Endothelial cell of umbilical vein (primary cell): ENCODE measurements around the gene COL8A1. TPM values are rescaled to one million over a fixed set of nuclear protein-coding genes. Genes with fewer than 3 reads are reported as not detected.

Experiments used
- BruUV-seq: library from RNA; stranded (reverse); fragments of 400-500 nt; replicated peaks from 2 replicates; lab custom pipeline; 2021; lab: Mats Ljungman, UMichigan
- CTCF ChIA-PET: fragments of 300-600, 350-600 bp; sonication (Branson Sonifier 250); formaldehyde crosslinking; loops from one replicate; lab custom pipeline; 2021; ENCODE audit warnings: antibody characterized with exemption, inconsistent platforms; lab: Charles Lee
- POLR2A ChIA-PET: fragments of 300-600, 350-600 bp; sonication (Branson Sonifier 250); formaldehyde crosslinking; loops from one replicate; lab custom pipeline; 2021; ENCODE audit warnings: antibody characterized with exemption, inconsistent platforms; lab: Charles Lee
- DNase-seq: peaks from one replicate; pipeline ENCODE4 v3.0.0-alpha.2; 2011; ENCODE audit warnings: low read depth, low spot score
- FAIRE-seq: peaks from 2 replicates; lab custom pipeline; 2011; peaks lifted over from hg19 to GRCh38; lab: Jason Lieb, UNC
- H2AFZ ChIP-seq: 2 replicates; pipeline ENCODE4 v1.6.0; 2012; ENCODE audit warnings: low read depth, low read length, control low read depth, inconsistent platforms
- H3K27ac ChIP-seq: 2 replicates; pipeline ENCODE4 v1.5.1; 2011; ENCODE audit warnings: low read depth, mild to moderate bottlenecking, control low read depth, low read length, moderate library complexity; ENCODE audit not compliant: insufficient read depth
- H3K27me3 ChIP-seq, 2 experiments: 2 replicates each; pipeline versions ENCODE4 v1.6.0 to v1.6.1; 2011; ENCODE audit warnings: low read length in 2 of 2, mixed read lengths in 1 of 2; ENCODE audit not compliant: control insufficient read depth in 2 of 2, insufficient read depth in 2 of 2
- H3K36me3 ChIP-seq, 2 experiments: 2 replicates in 1 of 2; 3 replicates in 1 of 2; pipeline ENCODE4 v1.5.1; 2011; ENCODE audit warnings: low read length in 2 of 2, mild to moderate bottlenecking in 1 of 2, moderate library complexity in 1 of 2; ENCODE audit not compliant: control insufficient read depth in 2 of 2, insufficient read depth in 2 of 2; ENCODE audit errors: extremely low read depth in 1 of 2
- H3K4me1 ChIP-seq: 3 replicates; pipeline ENCODE4 v1.5.1; 2011; ENCODE audit warnings: mild to moderate bottlenecking, low read length; ENCODE audit not compliant: control insufficient read depth, insufficient read depth; ENCODE audit errors: extremely low read depth
- H3K4me2 ChIP-seq: 2 replicates; pipeline ENCODE4 v1.6.1; 2011; ENCODE audit warnings: low read length, control low read depth, mixed read lengths; ENCODE audit not compliant: insufficient read depth
- H3K4me3 ChIP-seq, 3 experiments: fragments of 200-600 bp in 1 of 3; sonication (generic), shearing (Covaris generic) in 1 of 3; replicated peaks in 1 of 3; 2 replicates each; pipeline ENCODE4 v1.5.1; 2011 to 2016; ENCODE audit warnings: control low read depth in 3 of 3, low read length in 3 of 3, mild to moderate bottlenecking in 2 of 3, inconsistent platforms in 1 of 3, low read depth in 1 of 3, moderate library complexity in 1 of 3; ENCODE audit not compliant: insufficient read depth in 1 of 3
- H3K79me2 ChIP-seq: 2 replicates; pipeline ENCODE4 v1.6.0; 2012; ENCODE audit warnings: low read length, inconsistent platforms; ENCODE audit not compliant: control insufficient read depth, insufficient read depth
- H3K9ac ChIP-seq: replicated peaks from 2 replicates; pipeline ENCODE3; 2011; ENCODE audit warnings: low read length, control low read depth; ENCODE audit not compliant: insufficient read depth; ENCODE audit errors: extremely low read depth
- H3K9me1 ChIP-seq: replicated peaks from 3 replicates; pipeline ENCODE4 v1.6.0; 2011; ENCODE audit warnings: mild to moderate bottlenecking, low read length; ENCODE audit not compliant: control insufficient read depth, insufficient read depth; ENCODE audit errors: extremely low read depth
- H3K9me3 ChIP-seq: replicated peaks from 2 replicates; pipeline ENCODE4 v1.5.1; 2012; ENCODE audit warnings: low read length, inconsistent platforms; ENCODE audit not compliant: control insufficient read depth, insufficient read depth
- H4K20me1 ChIP-seq: replicated peaks from 2 replicates; pipeline ENCODE3; 2011; ENCODE audit warnings: mild to moderate bottlenecking, low read length; ENCODE audit not compliant: control insufficient read depth, insufficient read depth; ENCODE audit errors: extremely low read depth
- CTCF ChIP-seq, 2 donors: IDR thresholded peaks; 1 replicate in 1 of 2; 2 replicates in 1 of 2; pipeline ENCODE4 v1.5.1; 2011; ENCODE audit warnings: low read length in 2 of 2, mild to moderate bottlenecking in 2 of 2, moderate library complexity in 2 of 2, control low read depth in 1 of 2, inconsistent platforms in 1 of 2, low read depth in 1 of 2; ENCODE audit not compliant: insufficient read depth in 1 of 2; ENCODE audit errors: extremely low read depth in 1 of 2
- EZH2 ChIP-seq: IDR thresholded peaks from 2 replicates; pipeline ENCODE4 v1.6.1; 2012; ENCODE audit warnings: borderline replicate concordance, low read depth, mild to moderate bottlenecking, moderate library complexity, low read length, inconsistent platforms; ENCODE audit not compliant: severe bottlenecking
- FOS ChIP-seq: IDR thresholded peaks from 2 replicates; pipeline ENCODE4 v1.6.1; 2011; ENCODE audit warnings: mild to moderate bottlenecking, low read length, moderate library complexity, borderline replicate concordance; ENCODE audit not compliant: insufficient read depth
- GATA2 ChIP-seq: IDR thresholded peaks from 2 replicates; pipeline ENCODE4 v1.7.0; 2011; ENCODE audit warnings: low read depth, mild to moderate bottlenecking, moderate library complexity, mixed read lengths, low read length; ENCODE audit not compliant: insufficient read length, insufficient read depth
- JUN ChIP-seq: IDR thresholded peaks from 2 replicates; pipeline ENCODE4 v1.6.1; 2011; ENCODE audit warnings: borderline replicate concordance, low read depth; ENCODE audit not compliant: insufficient read length, insufficient read depth
- MAX ChIP-seq: IDR thresholded peaks from 2 replicates; pipeline ENCODE4 v1.6.1; 2011; ENCODE audit not compliant: insufficient read depth, insufficient read length
- MYC ChIP-seq: IDR thresholded peaks from one replicate; pipeline ENCODE4 v1.6.1; 2011; ENCODE audit warnings: mild to moderate bottlenecking, low read depth, low read length
- POLR2A ChIP-seq: IDR thresholded peaks from 2 replicates; pipeline ENCODE4 v1.6.1; 2012; ENCODE audit warnings: low read depth, mild to moderate bottlenecking, control low read depth, low read length
- POLR2AphosphoS5 ChIP-seq: IDR thresholded peaks from 2 replicates; pipeline ENCODE4 v1.6.1; 2012; ENCODE audit warnings: low read depth, mild to moderate bottlenecking, control low read depth, low read length, moderate library complexity; ENCODE audit not compliant: insufficient read depth
- dilution Hi-C: fragments of 300-500 bp; cut with MboI; formaldehyde crosslinking; loops from one replicate; pipeline ENCODE4 v1.15.0; 2019; ENCODE audit warnings: low sequenced_read_pairs; ENCODE audit not compliant: extremely low pct_ligation_motif_present
- intact Hi-C: fragments of 100-400 bp; cut with micrococcal nuclease; formaldehyde crosslinking; loops from one replicate; pipeline ENCODE4 v1.10.0; 2022
- polyA plus RNA-seq, 4 experiments: library from polyadenylated mRNA; depleted of rRNA in 3 of 4; stranded (reverse) in 3 of 4; unstranded in 1 of 4; fragments of >200 nt; gene quantifications; 2 replicates each; pipeline versions ENCODE4 v1.2.1 to v1.2.3, GENCODE V29; 2011 to 2012; ENCODE audit warnings: missing spikeins in 1 of 4
- total RNA-seq: library from RNA; stranded (reverse); gene quantifications from 2 replicates; pipeline ENCODE4 v1.2.3, GENCODE V29; 2021

COL8A1 gene
- total and polyA plus RNA-seq, 2 donors (not counting 3 experiments of a cell fraction or from before 2014, with no cell fraction given), result 358 to 634 TPM

GRCh38 chr3:99724276-99724675 lies 85.9 kb downstream of the COL8A1 start:
- no peak for DNase-seq
- no peak for TF ChIP-seq EZH2
- TF ChIP-seq POLR2A, result peak; percentile 54
- TF ChIP-seq MYC, result no peak
- peaks cover 37% of the 10 kb centered on the region for H3K4me1 ChIP-seq
- H3K36me3 ChIP-seq, result no peaks in the 10 kb centered on the region
- no peaks in the 10 kb centered on the region for H3K27me3 ChIP-seq
- no peaks in the 10 kb centered on the region for H4K20me1 ChIP-seq
- POLR2A ChIA-PET, result no interaction called here
- H3K9ac ChIP-seq, result no peak overlapping the region
- CTCF ChIA-PET, result no interaction called here
- no peak overlapping the region for H2AFZ ChIP-seq
- H3K4me3 ChIP-seq, result no peak overlapping the region
- no peak overlapping the region for H3K27ac ChIP-seq
- no TSS peak for BruUV-seq
- intact Hi-C loops (no loop called here), dilution Hi-C loops (no loop called here)
- no peak overlapping the region for H3K4me2 ChIP-seq
- H3K9me1 ChIP-seq, result no peaks in the 10 kb centered on the region
- H3K9me3 ChIP-seq, result no peaks in the 10 kb centered on the region
- FAIRE-seq, result no peak
- H3K79me2 ChIP-seq, result peaks cover 11% of the 10 kb centered on the region

- CTCF ChIA-PET, result interaction anchor here (1.3 kb wide), 1 partner anchor 43 kb away, joined by 4 read pairs; no protein-coding TSS in a partner anchor
- Histone ChIP-seq H3K4me1 (no peaks in the 10 kb centered on the region), H4K20me1 (no peaks in the 10 kb centered on the region), H3K27ac (no peak overlapping the region), H3K79me2 (peaks cover 11% of the 10 kb centered on the region), H3K9ac (no peak overlapping the region), H3K4me3 (no peak overlapping the region), H3K4me2 (no peak overlapping the region), H3K36me3 (peaks cover 0 to 4% of the 10 kb centered on the region in 2 experiments), H2AFZ (no peak overlapping the region), H3K27me3 (no peaks in the 10 kb centered on the region), H3K9me1 (no peaks in the 10 kb centered on the region), H3K9me3 (no peaks in the 10 kb centered on the region)
- DNase-seq (no peak), FAIRE-seq (no peak)
- POLR2A ChIA-PET, result no interaction called here
- no TSS peak for BruUV-seq
- no peak for TF ChIP-seq CTCF (IDR thresholded peaks at IDR 0.05; ENCODE audit: extremely low read depth in 1 of 2, insufficient read depth in 1 of 2, low read depth in 1 of 2, low read length in 2 of 2)
- TF ChIP-seq MAX, result no peak
- no peak for TF ChIP-seq GATA2
- no peak for TF ChIP-seq POLR2A
- TF ChIP-seq EZH2, result no peak
- TF ChIP-seq JUN, result no peak
- TF ChIP-seq MYC, result no peak
- no peak for TF ChIP-seq POLR2AphosphoS5
- TF ChIP-seq FOS, result no peak
- intact Hi-C loops, result no loop called here
- dilution Hi-C loops, result no loop called here
These were observed 92.5 kb downstream of the COL8A1 start for GRCh38 chr3:99730870-99731269.
